Neural cell (in vitro differentiated cells): ENCODE results near the gene SLC25A42. TPM values are rescaled to one million over a fixed set of nuclear protein-coding genes. Genes with fewer than 3 reads are reported as not detected.

ENCODE experiments used
- H2AFZ ChIP-seq: fragments of 200-600, 300-800 bp; sonication (generic), shearing (Covaris generic); 2 replicates; pipeline ENCODE4 v1.6.0; 2014; ENCODE audit warnings: low read depth, mild to moderate bottlenecking, antibody characterized with exemption, low read length, moderate library complexity
- H3F3A ChIP-seq: fragments of 200-600 bp; shearing (Covaris generic); 2 replicates; pipeline ENCODE4 v1.6.1; 2016; ENCODE audit warnings: mild to moderate bottlenecking, moderate library complexity, mixed read lengths, antibody characterized with exemption, low read length; ENCODE audit not compliant: insufficient read depth, poor library complexity, severe bottlenecking
- H3K27ac ChIP-seq: fragments of 200-600, 300-800 bp; sonication (generic), shearing (Covaris generic); 2 replicates; pipeline ENCODE4 v1.5.1; 2014; ENCODE audit warnings: mild to moderate bottlenecking, low read length, moderate library complexity
- H3K27me3 ChIP-seq: fragments of 300-800, 200-600 bp; sonication (generic), shearing (Covaris generic); 2 replicates; pipeline ENCODE4 v1.6.0; 2014; ENCODE audit warnings: mild to moderate bottlenecking, low read depth, low read length, moderate library complexity; ENCODE audit not compliant: insufficient read depth
- H3K36me3 ChIP-seq: fragments of 300-800, 200-600 bp; sonication (generic), shearing (Covaris generic); 2 replicates; pipeline ENCODE4 v1.5.1; 2014; ENCODE audit warnings: mild to moderate bottlenecking, antibody characterized with exemption, low read length, moderate library complexity; ENCODE audit not compliant: insufficient read depth
- H3K4me2 ChIP-seq: fragments of 300-800, 200-600 bp; sonication (generic), shearing (Covaris generic); 2 replicates; pipeline ENCODE4 v1.6.0; 2014; ENCODE audit warnings: mild to moderate bottlenecking, low read length
- H3K4me3 ChIP-seq: fragments of 300-800, 200-600 bp; sonication (generic), shearing (Covaris generic); 2 replicates; pipeline ENCODE4 v1.5.1; 2014; ENCODE audit warnings: mild to moderate bottlenecking, low read length, moderate library complexity
- H3K79me2 ChIP-seq: fragments of 200-600 bp; shearing (Covaris generic); replicated peaks from 2 replicates; pipeline ENCODE4 v1.6.0; 2014; ENCODE audit warnings: mild to moderate bottlenecking, low read length, moderate library complexity; ENCODE audit not compliant: insufficient read depth
- H3K9ac ChIP-seq: fragments of 300-800, 200-600 bp; sonication (generic), shearing (Covaris generic); 2 replicates; pipeline ENCODE4 v1.6.1; 2016; ENCODE audit warnings: mild to moderate bottlenecking, low read length, mixed read lengths
- H3K9me2 ChIP-seq: fragments of 200-600 bp; shearing (Covaris generic); 2 replicates; pipeline ENCODE4 v1.6.1; 2016; ENCODE audit warnings: mild to moderate bottlenecking, low read length, mixed read lengths; ENCODE audit not compliant: insufficient read depth
- H3K9me3 ChIP-seq: fragments of 200-600, 300-800 bp; sonication (generic), shearing (Covaris generic); 2 replicates; pipeline ENCODE4 v1.6.1; 2016; ENCODE audit warnings: mild to moderate bottlenecking, mixed run types, low read length, moderate library complexity, mixed read lengths
- H4K20me1 ChIP-seq: fragments of 200-600 bp; shearing (Covaris generic); 2 replicates; pipeline ENCODE4 v1.6.1; 2016; ENCODE audit warnings: mild to moderate bottlenecking, mixed run types; ENCODE audit not compliant: insufficient read depth
- EP300 ChIP-seq: fragments of 450-650 bp; conservative IDR thresholded peaks from 2 replicates; pipeline ENCODE4 v1.6.1; 2014; ENCODE audit warnings: antibody characterized with exemption, mild to moderate bottlenecking, moderate library complexity; ENCODE audit not compliant: poor library complexity, severe bottlenecking
- EZH2 ChIP-seq: fragments of 200-600, 300-800 bp; shearing (Covaris generic), sonication (generic); IDR thresholded peaks from 2 replicates; pipeline ENCODE4 v1.6.1; 2014; ENCODE audit warnings: antibody characterized with exemption, low read length, borderline replicate concordance, mild to moderate bottlenecking; ENCODE audit not compliant: insufficient read depth, poor library complexity, severe bottlenecking
- MXI1 ChIP-seq: fragments of 450-650 bp; conservative IDR thresholded peaks from 2 replicates; pipeline ENCODE4 v1.6.1; 2014; ENCODE audit warnings: antibody characterized with exemption, mild to moderate bottlenecking; ENCODE audit not compliant: poor library complexity, severe bottlenecking
- POLR2AphosphoS5 ChIP-seq: IDR thresholded peaks from 2 replicates; pipeline ENCODE4 v1.6.1; 2012
- RAD21 ChIP-seq: fragments of 450-650 bp; conservative IDR thresholded peaks from 2 replicates; pipeline ENCODE4 v1.6.1; 2014; ENCODE audit warnings: antibody characterized with exemption, mild to moderate bottlenecking, moderate library complexity
- SMC3 ChIP-seq: fragments of 450-650 bp; conservative IDR thresholded peaks from 2 replicates; pipeline ENCODE4 v1.6.1; 2014; ENCODE audit warnings: antibody characterized with exemption, mild to moderate bottlenecking, moderate library complexity; ENCODE audit not compliant: poor library complexity
- TAF1 ChIP-seq: IDR thresholded peaks from 2 replicates; pipeline ENCODE4 v1.6.1; 2012; ENCODE audit warnings: low read depth
- polyA plus RNA-seq: library from polyadenylated mRNA; depleted of rRNA; stranded (reverse); fragments of >200 nt; gene quantifications from 2 replicates; pipeline ENCODE4 v1.2.3, GENCODE V29; 2014
- TF ChIP-seq, protein P1 (sequence below): IDR thresholded peaks from 2 replicates; pipeline ENCODE4 v1.6.1; 2012; ENCODE audit warnings: borderline replicate concordance
- TF ChIP-seq, protein P2 (sequence below): fragments of 450-650 bp; IDR thresholded peaks from 2 replicates; pipeline ENCODE4 v1.5.1; 2014; ENCODE audit warnings: antibody characterized with exemption, mild to moderate bottlenecking, moderate library complexity; ENCODE audit not compliant: poor library complexity, severe bottlenecking

The SLC25A42 gene
- polyA plus RNA-seq, 1 donor from 2014 or later: 22.7 TPM

DNA sequence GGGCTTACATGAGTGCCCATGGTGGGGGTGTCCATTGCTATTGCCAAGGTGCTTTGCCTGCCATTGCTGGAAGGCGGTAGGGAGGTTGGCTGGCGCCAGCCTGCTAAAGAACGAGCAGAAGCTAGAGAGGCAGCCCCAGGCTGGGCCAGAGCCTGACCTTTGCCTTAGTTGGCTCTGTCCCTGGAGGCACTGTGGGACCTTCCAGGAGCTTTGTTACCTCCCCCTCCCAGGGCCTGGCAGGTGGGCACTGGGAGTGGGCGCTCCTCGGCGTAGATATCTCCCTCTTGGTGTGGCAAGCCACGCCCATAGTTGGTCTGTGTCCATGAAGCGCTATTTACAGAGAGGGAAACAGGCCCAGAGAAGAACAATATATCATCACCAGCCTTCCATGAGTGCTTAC, 2.3 kb upstream of the SLC25A42 start:
- H3K36me3 ChIP-seq: no peaks in the 10 kb centered on the region
- H3K27ac ChIP-seq: no peak overlapping the region

DNA sequence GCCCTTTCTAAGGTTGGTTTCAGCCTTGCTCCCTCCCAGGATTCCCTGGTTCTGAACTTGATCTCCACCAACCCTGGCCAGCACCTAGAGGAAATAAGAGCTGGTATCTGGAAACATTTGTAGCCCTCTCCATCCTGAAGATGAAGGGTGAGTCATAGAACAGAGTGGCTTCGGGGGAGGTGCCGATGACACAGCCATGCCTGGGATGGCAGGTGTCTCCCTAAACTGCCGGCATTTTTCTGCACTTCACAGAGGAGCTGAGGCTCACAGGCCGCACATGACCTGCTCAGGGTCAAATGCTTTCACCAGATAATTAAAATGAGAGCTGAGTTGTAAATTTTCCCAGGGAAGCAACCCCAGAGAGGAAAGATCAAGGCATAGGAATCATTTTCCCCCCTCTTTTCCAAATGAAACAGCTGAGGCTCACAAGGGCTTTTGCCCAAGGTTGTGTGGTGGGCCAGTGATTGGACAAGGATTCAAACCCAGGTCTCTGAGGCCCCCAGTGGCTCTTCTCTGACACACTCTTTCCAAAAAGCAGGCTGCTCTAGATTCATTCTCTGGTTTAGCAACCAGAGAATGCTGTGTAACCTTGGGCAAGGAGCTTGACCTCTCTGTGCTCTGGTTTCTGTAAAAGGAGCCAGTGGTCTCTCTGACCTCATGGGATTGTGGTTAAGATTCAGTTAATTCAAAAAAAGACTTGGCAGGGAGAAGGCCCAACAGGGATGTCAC, 1.2 kb upstream of the SLC25A42 start:
- Histone ChIP-seq H3K79me2 (no peaks in the 10 kb centered on the region), H3K4me3 (peak overlapping the region; percentile 84), H3K27ac (peak overlapping the region; percentile 48), H3K9ac (peak overlapping the region; percentile 63), H3K9me3 (no peaks in the 10 kb centered on the region), H4K20me1 (no peaks in the 10 kb centered on the region), H3K9me2 (no peaks in the 10 kb centered on the region), H3K4me2 (peak overlapping the region; percentile 95), H2AFZ (peak overlapping the region; percentile 67), H3K27me3 (no peaks in the 10 kb centered on the region), H3F3A (no peaks in the 10 kb centered on the region), H3K36me3 (no peaks in the 10 kb centered on the region)
- TF ChIP-seq EZH2 (no peak), POLR2AphosphoS5 (no peak), MXI1 (no peak), RAD21 (no peak), TAF1 (no peak), SMC3 (no peak), EP300 (no peak)
- TF ChIP-seq, protein P1, sequence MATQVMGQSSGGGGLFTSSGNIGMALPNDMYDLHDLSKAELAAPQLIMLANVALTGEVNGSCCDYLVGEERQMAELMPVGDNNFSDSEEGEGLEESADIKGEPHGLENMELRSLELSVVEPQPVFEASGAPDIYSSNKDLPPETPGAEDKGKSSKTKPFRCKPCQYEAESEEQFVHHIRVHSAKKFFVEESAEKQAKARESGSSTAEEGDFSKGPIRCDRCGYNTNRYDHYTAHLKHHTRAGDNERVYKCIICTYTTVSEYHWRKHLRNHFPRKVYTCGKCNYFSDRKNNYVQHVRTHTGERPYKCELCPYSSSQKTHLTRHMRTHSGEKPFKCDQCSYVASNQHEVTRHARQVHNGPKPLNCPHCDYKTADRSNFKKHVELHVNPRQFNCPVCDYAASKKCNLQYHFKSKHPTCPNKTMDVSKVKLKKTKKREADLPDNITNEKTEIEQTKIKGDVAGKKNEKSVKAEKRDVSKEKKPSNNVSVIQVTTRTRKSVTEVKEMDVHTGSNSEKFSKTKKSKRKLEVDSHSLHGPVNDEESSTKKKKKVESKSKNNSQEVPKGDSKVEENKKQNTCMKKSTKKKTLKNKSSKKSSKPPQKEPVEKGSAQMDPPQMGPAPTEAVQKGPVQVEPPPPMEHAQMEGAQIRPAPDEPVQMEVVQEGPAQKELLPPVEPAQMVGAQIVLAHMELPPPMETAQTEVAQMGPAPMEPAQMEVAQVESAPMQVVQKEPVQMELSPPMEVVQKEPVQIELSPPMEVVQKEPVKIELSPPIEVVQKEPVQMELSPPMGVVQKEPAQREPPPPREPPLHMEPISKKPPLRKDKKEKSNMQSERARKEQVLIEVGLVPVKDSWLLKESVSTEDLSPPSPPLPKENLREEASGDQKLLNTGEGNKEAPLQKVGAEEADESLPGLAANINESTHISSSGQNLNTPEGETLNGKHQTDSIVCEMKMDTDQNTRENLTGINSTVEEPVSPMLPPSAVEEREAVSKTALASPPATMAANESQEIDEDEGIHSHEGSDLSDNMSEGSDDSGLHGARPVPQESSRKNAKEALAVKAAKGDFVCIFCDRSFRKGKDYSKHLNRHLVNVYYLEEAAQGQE: no peak
- TF ChIP-seq, protein P2, sequence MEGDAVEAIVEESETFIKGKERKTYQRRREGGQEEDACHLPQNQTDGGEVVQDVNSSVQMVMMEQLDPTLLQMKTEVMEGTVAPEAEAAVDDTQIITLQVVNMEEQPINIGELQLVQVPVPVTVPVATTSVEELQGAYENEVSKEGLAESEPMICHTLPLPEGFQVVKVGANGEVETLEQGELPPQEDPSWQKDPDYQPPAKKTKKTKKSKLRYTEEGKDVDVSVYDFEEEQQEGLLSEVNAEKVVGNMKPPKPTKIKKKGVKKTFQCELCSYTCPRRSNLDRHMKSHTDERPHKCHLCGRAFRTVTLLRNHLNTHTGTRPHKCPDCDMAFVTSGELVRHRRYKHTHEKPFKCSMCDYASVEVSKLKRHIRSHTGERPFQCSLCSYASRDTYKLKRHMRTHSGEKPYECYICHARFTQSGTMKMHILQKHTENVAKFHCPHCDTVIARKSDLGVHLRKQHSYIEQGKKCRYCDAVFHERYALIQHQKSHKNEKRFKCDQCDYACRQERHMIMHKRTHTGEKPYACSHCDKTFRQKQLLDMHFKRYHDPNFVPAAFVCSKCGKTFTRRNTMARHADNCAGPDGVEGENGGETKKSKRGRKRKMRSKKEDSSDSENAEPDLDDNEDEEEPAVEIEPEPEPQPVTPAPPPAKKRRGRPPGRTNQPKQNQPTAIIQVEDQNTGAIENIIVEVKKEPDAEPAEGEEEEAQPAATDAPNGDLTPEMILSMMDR: no peak

More for the DNA sequence above, 2.3 kb upstream of the SLC25A42 start:
- Histone ChIP-seq H3K4me2 (no peak overlapping the region), H4K20me1 (no peaks in the 10 kb centered on the region), H2AFZ (no peak overlapping the region), H3K27me3 (no peaks in the 10 kb centered on the region), H3K9ac (no peak overlapping the region), H3K9me2 (no peaks in the 10 kb centered on the region), H3K9me3 (no peaks in the 10 kb centered on the region), H3K4me3 (no peak overlapping the region), H3F3A (no peaks in the 10 kb centered on the region), H3K79me2 (no peaks in the 10 kb centered on the region)
- TF ChIP-seq RAD21: no peak
- TF ChIP-seq, protein P2: no peak
- TF ChIP-seq MXI1: no peak
- no peak for TF ChIP-seq EZH2
- TF ChIP-seq, protein P1: no peak
